ENCODE measurements around the gene NDUFV2.
"Not testable (repeated sequence)": the region's sequence is repeated elsewhere in the genome, so short reads cannot be mapped to it uniquely, and the experiment has no call there.

NDUFV2 gene

DNA sequence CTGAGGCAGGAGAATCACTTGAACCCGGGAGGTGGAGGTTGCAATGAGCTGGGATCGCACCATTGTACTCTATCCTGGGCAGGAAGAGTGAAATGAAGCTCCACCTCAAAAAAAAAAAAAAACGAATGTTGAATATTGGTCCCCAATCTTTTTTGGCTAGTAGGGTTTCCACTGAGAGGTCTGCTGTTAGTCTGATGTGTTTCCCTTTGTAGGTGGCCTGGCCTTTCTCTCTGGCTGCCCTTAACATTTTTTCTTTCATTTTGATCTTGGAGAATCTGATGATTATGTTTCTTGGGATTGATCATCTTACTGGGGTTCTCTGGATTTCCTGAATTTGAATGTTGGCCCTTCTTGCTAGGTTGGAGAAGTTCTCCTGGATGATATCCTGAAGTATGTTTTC lies 69.4 kb downstream of the NDUFV2 start:
- ATAC-seq, DNase-seq, H3K27me3 Mint-ChIP-seq, H3K27ac Mint-ChIP-seq, H3K4me3 Mint-ChIP-seq: not testable (repeated sequence)
- H3K9me3 Mint-ChIP-seq = peaks cover 13% of the 10 kb centered on the region
- peaks cover 30% of the 10 kb centered on the region for H3K36me3 Mint-ChIP-seq (ENCODE audit: low read depth)
- peaks cover 68% of the 10 kb centered on the region for H3K4me1 Mint-ChIP-seq

DNA sequence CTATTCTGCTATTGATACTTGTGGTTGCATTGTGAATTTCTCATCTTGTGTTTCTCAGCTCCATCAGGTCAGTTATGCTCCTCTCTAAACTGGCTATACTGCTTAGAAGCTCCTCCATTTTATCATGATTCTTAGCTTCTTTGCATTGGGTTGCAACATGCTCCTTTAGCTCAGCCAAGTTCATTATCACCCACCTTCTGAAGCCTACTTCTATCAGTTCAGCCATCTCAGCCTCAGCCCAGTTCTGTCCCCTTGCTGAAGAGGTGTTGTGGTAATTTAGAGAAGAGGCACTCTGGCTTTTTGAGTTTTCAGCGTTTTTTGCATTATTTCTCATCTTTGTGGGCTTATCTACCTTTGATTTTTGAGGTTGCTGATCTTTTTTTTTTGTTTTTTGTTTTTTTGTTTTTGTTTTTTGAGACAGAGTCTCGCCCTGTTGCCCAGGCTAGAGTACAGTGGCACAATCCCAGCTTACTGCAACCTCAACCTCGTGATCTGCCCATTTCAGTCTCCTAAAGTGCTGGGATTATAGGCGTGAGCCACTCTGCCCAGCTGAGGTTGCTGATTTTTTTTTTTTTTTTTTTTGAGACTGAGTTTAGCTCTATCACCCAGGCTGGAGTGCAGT lies 70.1 kb downstream of the NDUFV2 start:
- Mint-ChIP-seq H3K27me3 (no peaks in the 10 kb centered on the region), H3K36me3 (ENCODE audit: low read depth) (peaks cover 30% of the 10 kb centered on the region), H3K9me3 (peaks cover 13% of the 10 kb centered on the region), H3K4me3 (no peak overlapping the region), H3K27ac (no peak overlapping the region), H3K4me1 (peaks cover 75% of the 10 kb centered on the region)
- DNase-seq = no peak
- ATAC-seq = no peak

DNA sequence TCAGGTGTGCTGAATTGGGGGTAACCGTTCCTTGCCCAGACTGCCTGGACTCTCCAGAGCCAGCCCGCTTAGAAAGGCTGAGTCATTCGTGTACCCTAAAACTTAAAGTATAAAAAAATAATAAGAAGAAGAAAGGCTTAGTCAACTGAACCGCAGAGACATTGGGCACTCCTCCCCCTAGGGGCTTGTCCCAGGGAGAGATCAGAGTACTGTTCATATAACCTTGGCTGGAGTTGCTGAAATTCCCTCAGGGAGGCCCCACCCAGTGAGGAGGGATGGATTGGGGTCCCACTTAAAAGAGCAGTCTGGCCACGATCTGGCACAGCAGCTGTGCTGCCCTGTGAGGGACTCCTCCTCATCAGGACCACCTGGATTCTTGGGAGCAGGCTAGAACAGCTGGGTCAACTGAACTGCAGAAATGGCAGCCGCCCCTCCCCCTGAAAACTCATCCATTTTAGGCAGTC lies 71.3 kb downstream of the NDUFV2 start:
- ATAC-seq (peak; percentile 49), DNase-seq (no peak)
- H3K36me3 Mint-ChIP-seq (ENCODE audit: low read depth) = peaks cover 29% of the 10 kb centered on the region
- no peak overlapping the region for H3K27ac Mint-ChIP-seq
- no peaks in the 10 kb centered on the region for H3K27me3 Mint-ChIP-seq
- H3K9me3 Mint-ChIP-seq = peaks cover 9% of the 10 kb centered on the region
- peaks cover 79% of the 10 kb centered on the region for H3K4me1 Mint-ChIP-seq
- H3K4me3 Mint-ChIP-seq = no peak overlapping the region

DNA sequence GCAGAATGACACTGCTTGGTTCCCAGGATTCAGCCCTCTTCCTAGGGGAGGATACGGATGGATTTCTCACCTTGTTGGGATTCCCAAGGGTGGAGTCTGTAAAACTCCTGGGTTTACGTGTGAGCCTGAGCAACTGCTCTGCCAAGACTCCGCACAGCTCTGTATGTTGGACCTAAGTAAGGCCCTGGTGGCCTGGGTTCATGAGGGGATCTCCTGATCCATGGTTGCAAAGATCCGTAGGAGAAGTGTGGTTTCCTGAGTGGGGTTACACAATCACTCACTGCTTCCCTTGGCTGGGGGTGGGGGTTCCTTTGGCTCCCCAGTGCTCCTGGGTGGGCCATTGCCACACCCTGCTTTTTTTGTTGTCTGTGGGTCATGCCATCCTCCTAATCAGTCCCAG lies 71.8 kb downstream of the NDUFV2 start:
- DNase-seq (no peak), ATAC-seq (no peak)
- Mint-ChIP-seq H3K4me3 (no peak overlapping the region), H3K27ac (no peak overlapping the region), H3K9me3 (peaks cover 9% of the 10 kb centered on the region), H3K27me3 (no peaks in the 10 kb centered on the region), H3K36me3 (ENCODE audit: low read depth) (peaks cover 28% of the 10 kb centered on the region), H3K4me1 (peaks cover 78% of the 10 kb centered on the region)

DNA sequence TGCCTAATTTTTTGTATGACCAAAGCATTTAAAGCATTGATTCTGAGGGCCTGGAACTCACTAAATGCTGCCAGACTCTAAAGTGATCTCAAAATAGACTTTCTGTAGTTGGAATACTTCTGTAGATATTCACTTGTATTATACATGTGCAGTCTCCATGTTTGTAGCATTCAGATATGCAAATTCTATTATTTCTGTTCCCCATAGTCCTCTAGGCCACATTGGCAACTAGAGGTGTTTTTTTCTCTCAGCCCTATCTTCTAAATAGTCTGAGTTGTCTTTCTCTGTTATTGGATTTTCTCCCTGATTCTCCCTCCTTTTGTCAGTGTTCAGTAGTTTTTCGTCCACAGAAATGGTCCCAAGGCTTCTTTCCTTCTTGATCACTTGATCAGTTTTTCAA lies 72.6 kb downstream of the NDUFV2 start:
- ATAC-seq (no peak), DNase-seq (no peak)
- H3K9me3 Mint-ChIP-seq = peaks cover 8% of the 10 kb centered on the region
- no peak overlapping the region for H3K4me3 Mint-ChIP-seq
- H3K4me1 Mint-ChIP-seq = peaks cover 76% of the 10 kb centered on the region
- peaks cover 27% of the 10 kb centered on the region for H3K36me3 Mint-ChIP-seq (ENCODE audit: low read depth)
- no peaks in the 10 kb centered on the region for H3K27me3 Mint-ChIP-seq
- peak overlapping the region; percentile 57 for H3K27ac Mint-ChIP-seq

DNA sequence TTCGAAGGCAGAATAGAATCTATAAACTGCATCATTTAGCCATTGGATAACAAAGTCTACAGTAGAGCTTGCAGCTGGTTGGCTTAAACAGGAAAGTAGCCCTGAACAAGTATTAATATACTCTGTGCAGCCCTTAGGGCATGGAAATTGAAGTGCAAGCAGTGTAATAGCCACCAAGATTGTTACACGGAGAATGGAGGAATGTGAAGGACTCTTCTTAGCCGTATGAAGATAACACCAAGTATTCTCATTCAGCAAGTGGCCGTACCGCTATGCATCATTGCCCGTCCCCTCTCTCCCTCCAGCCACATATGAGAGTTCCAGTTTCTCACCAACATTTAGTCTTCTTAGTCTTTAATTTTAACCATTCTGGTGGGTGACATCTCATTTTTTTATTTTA lies 74.5 kb downstream of the NDUFV2 start:
- Mint-ChIP-seq H3K4me1 (peaks cover 76% of the 10 kb centered on the region), H3K9me3 (peaks cover 4% of the 10 kb centered on the region), H3K27ac (no peak overlapping the region)

DNA sequence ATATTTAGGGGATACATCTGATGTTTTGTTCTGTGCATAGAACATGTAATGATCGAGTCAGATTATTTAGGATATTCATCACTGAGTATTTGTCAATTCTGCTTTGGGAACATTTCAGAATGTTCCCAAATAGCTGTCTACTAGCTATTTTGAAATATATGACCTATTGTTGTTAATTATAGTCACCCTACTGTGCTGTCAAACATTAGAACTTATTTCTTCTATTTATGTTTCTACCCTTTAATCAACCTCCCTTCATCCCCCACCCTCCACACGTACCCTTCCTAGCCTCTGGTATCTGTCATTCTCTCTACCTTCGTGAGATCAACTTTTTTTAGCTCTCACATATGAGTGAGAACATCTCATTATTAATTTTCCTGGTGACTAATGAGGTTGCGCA lies 75.0 kb downstream of the NDUFV2 start:
- no peak for ATAC-seq
- Mint-ChIP-seq H3K9me3 (peaks cover 4% of the 10 kb centered on the region), H3K36me3 (ENCODE audit: low read depth) (peaks cover 18% of the 10 kb centered on the region), H3K27ac (no peak overlapping the region), H3K4me3 (no peak overlapping the region), H3K27me3 (no peaks in the 10 kb centered on the region), H3K4me1 (peaks cover 71% of the 10 kb centered on the region)
- no peak for DNase-seq

More for the DNA sequence above, 74.5 kb downstream of the NDUFV2 start:
- DNase-seq = no peak
- Mint-ChIP-seq H3K27me3 (no peaks in the 10 kb centered on the region), H3K4me3 (no peak overlapping the region), H3K36me3 (ENCODE audit: low read depth) (peaks cover 19% of the 10 kb centered on the region)
- no peak for ATAC-seq

DNA sequence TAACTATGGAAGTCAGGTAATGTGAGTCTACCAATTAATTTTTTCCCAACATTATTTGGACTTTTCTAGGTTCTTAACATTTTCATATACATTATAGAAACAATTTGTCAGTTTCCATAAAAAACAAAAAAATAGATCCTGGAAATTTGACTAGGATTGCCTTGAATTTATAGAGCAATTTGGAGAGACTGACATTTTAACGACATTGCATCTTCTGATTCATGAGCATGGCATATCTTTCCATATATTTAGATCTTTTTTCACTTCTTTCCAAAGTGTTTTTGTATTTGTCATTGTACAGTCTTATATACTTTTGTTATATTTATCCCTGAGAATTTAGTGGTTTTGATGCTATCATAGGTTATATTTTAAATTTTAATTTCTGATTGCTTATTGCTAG lies 76.1 kb downstream of the NDUFV2 start:
- ATAC-seq (no peak), DNase-seq (no peak)
- no peaks in the 10 kb centered on the region for H3K27me3 Mint-ChIP-seq
- peaks cover 4% of the 10 kb centered on the region for H3K9me3 Mint-ChIP-seq
- peaks cover 73% of the 10 kb centered on the region for H3K4me1 Mint-ChIP-seq
- H3K36me3 Mint-ChIP-seq (ENCODE audit: low read depth) = peaks cover 29% of the 10 kb centered on the region
- no peak overlapping the region for H3K4me3 Mint-ChIP-seq
- no peak overlapping the region for H3K27ac Mint-ChIP-seq

DNA sequence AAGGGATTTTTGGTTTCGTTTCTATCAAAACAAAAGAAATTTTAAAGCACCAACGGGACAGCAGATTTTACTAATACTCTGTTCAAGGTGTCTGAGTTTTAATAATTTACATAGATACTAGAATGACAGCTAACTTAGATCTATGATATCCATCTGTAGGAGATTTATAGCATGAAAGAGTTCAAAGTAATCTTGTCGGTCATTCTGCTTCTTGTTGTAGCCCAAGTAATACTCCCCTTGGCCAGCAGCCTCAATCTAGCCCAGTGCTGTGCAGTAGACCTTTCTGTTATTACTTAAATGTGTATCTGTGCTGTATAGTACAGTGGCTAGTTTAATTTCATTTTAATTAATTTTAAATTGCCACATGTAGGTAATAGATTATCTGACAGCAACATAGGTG lies 78.8 kb downstream of the NDUFV2 start:
- H3K36me3 Mint-ChIP-seq (ENCODE audit: low read depth) = peaks cover 38% of the 10 kb centered on the region
- ATAC-seq = no peak
- DNase-seq = no peak
- no peaks in the 10 kb centered on the region for H3K27me3 Mint-ChIP-seq
- H3K4me1 Mint-ChIP-seq = peaks cover 72% of the 10 kb centered on the region
- no peaks in the 10 kb centered on the region for H3K9me3 Mint-ChIP-seq
- H3K27ac Mint-ChIP-seq = peak overlapping the region; percentile 31
- no peak overlapping the region for H3K4me3 Mint-ChIP-seq

DNA sequence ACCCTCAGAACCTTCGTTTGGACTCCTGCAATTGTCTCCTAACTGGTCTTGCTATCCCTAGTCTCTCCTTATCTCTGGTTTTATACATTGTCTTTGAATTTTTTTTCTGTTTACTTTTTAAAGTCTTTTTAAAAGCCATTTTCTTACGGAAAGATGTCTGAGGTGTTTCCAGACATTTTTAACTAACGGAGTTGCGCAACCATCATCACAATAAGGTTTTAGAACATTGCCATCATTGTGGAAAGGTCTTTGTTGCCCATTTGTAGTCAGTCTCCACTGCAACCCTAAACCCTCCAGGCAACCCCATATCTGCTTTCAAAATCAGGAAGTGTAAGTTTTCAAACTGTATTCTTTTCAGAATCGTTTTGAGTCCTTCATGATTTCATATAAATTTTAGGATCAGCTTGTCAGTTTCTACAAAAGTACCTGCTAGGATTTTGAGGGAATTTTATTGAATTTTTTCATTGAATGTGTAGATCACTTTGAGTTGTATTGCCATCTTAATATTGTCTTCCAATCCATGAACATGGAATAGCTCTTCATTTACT lies 80.4 kb downstream of the NDUFV2 start:
- Mint-ChIP-seq H3K4me1 (peaks cover 61% of the 10 kb centered on the region), H3K36me3 (ENCODE audit: low read depth) (peaks cover 40% of the 10 kb centered on the region), H3K4me3 (no peak overlapping the region), H3K27me3 (no peaks in the 10 kb centered on the region), H3K27ac (no peak overlapping the region), H3K9me3 (no peaks in the 10 kb centered on the region)
- no peak for DNase-seq
- no peak for ATAC-seq

All from activated naive CD8-positive, alpha-beta T cell treated with anti-CD3 and anti-CD28 coated beads, Interleukin-2, amount 50 U/mL, for 24 hours (primary cell).